Esophagus muscularis mucosa (tissue), 4 donors: Measurements from ENCODE around the gene PDLIM4.

Experiments
- CTCF ChIP-seq, 3 experiments: fragments of 200-600 bp in 2 of 3; fragments of 450-650 bp in 1 of 3; sonication (generic) in 2 of 3; IDR thresholded peaks; one replicate each; pipeline ENCODE4 v1.5.1; 2017 to 2019; ENCODE audit warnings: antibody characterized with exemption in 3 of 3, mild to moderate bottlenecking in 2 of 3, moderate library complexity in 1 of 3
- EP300 ChIP-seq: sonication (generic); formaldehyde crosslinking; IDR thresholded peaks from one replicate; pipeline ENCODE4 v1.6.1; 2017; ENCODE audit warnings: antibody characterized with exemption
- POLR2A ChIP-seq: fragments of 450-650 bp; IDR thresholded peaks from one replicate; pipeline ENCODE4 v1.6.1; 2017; ENCODE audit warnings: antibody characterized with exemption, moderate library complexity, mild to moderate bottlenecking, low read depth
- POLR2AphosphoS5 ChIP-seq, 2 donors: sonication (generic); formaldehyde crosslinking; IDR thresholded peaks; one replicate each; pipeline ENCODE4 v1.6.1; 2017; ENCODE audit warnings: antibody characterized with exemption in 2 of 2

DNA sequence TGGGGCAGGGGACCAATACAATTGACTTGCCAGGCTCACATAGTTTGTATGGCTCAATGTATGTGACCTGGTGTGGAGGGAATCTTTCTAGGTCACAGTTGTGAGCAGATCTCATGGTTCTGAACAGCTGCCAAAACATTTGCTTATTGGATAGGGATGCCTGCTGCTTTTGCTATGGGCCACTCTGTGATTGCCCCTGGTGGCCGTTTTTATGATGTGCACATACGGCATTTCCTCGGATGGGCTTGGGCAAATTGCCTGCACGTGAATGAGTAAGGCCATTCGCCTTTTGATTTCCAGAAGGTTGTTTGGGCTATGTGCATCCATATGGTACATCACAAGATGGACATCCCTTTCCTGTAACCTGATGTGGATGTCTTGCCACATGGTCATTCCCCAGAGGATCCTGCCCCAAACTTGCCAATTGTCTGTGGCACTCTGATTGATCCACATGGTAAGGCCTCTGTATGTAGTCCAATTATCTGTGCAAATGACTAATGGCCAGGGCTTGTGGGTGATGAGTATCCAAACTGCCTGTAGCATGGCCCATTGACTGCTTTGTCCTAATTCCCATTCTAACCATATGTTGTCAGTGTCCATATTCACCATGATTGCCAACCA is 26.0 kb downstream of the PDLIM4 start:
- peak; percentile 39 to 58 (median 42) for TF ChIP-seq CTCF (IDR thresholded peaks at IDR 0.05)
- TF ChIP-seq POLR2AphosphoS5 (IDR thresholded peaks at IDR 0.05) = peak in 1 of 2 donors; percentile 8
- TF ChIP-seq EP300 = no peak
- TF ChIP-seq POLR2A = no peak
